ENCODE measurements around the gene DCAF17.

- TF ChIP-seq RARB (CRISPR knock-in tag; IDR thresholded peaks at IDR 0.05): no peak
- no peak for TF ChIP-seq ARNTL (CRISPR knock-in tag; IDR thresholded peaks at IDR 0.05; ENCODE audit: borderline replicate concordance, low read depth)
- no peak for TF ChIP-seq PATZ1 (CRISPR knock-in tag; IDR thresholded peaks at IDR 0.05; ENCODE audit: borderline replicate concordance)
- TF ChIP-seq, protein P1, sequence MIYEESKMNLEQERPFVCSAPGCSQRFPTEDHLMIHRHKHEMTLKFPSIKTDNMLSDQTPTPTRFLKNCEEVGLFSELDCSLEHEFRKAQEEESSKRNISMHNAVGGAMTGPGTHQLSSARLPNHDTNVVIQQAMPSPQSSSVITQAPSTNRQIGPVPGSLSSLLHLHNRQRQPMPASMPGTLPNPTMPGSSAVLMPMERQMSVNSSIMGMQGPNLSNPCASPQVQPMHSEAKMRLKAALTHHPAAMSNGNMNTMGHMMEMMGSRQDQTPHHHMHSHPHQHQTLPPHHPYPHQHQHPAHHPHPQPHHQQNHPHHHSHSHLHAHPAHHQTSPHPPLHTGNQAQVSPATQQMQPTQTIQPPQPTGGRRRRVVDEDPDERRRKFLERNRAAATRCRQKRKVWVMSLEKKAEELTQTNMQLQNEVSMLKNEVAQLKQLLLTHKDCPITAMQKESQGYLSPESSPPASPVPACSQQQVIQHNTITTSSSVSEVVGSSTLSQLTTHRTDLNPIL (CRISPR knock-in tag; IDR thresholded peaks at IDR 0.05; ENCODE audit: low read depth): no peak
- no peak for TF ChIP-seq ZNF8 (CRISPR knock-in tag; IDR thresholded peaks at IDR 0.05)
- TF ChIP-seq ZFP30 (CRISPR knock-in tag; IDR thresholded peaks at IDR 0.05): no peak
- no peak for TF ChIP-seq ESRRG (CRISPR knock-in tag; IDR thresholded peaks at IDR 0.05)
- TF ChIP-seq GLIS3 (CRISPR knock-in tag; IDR thresholded peaks at IDR 0.05): no peak
- TF ChIP-seq TCF4 (CRISPR knock-in tag; IDR thresholded peaks at IDR 0.05; ENCODE audit: borderline replicate concordance): no peak
- no peak for TF ChIP-seq CSDC2 (CRISPR knock-in tag; IDR thresholded peaks at IDR 0.05)
- no peak for TF ChIP-seq OSR1 (CRISPR knock-in tag; IDR thresholded peaks at IDR 0.05)
These were observed 99.3 kb downstream of the DCAF17 start for GRCh38 chr2:171533331-171533730.
